Vagina (tissue), 2 donors: ENCODE data around the gene ACR. TPM values are rescaled to one million over a fixed set of nuclear protein-coding genes. Genes with fewer than 3 reads are reported as not detected.
A peak's percentile ranks its signal among the peaks of the same experiment; 100 is the strongest.

Source experiments
- DNase-seq, 2 donors: peaks; one replicate each; pipeline ENCODE4 v3.0.0-alpha.2; 2017; ENCODE audit errors: extremely low spot score in 2 of 2
- H3K27ac ChIP-seq: fragments of 200-600 bp; sonication (generic); one replicate; pipeline ENCODE4 v1.5.1; 2019
- H3K27me3 ChIP-seq: fragments of 200-600 bp; sonication (generic); one replicate; pipeline ENCODE4 v1.5.1; 2019
- H3K36me3 ChIP-seq, 2 donors: fragments of 200-600 bp; sonication (generic); one replicate each; pipeline ENCODE4 v1.5.1; 2017 to 2019
- H3K4me1 ChIP-seq: fragments of 200-600 bp; sonication (generic); one replicate; pipeline ENCODE4 v1.5.1; 2019
- H3K4me3 ChIP-seq, 2 donors: fragments of 200-600 bp; sonication (generic); 1 replicate in 1 of 2; 2 replicates in 1 of 2; pipeline ENCODE4 v1.5.1; 2016 to 2019
- H3K9me3 ChIP-seq: fragments of 200-600 bp; sonication (generic); one replicate; pipeline ENCODE4 v1.5.1; 2019
- CTCF ChIP-seq, 3 experiments: fragments of 450-650 bp in 2 of 3; fragments of 200-600 bp in 1 of 3; sonication (generic) in 1 of 3; IDR thresholded peaks; one replicate each; pipeline ENCODE4 v1.5.1; 2017 to 2019; ENCODE audit warnings: antibody characterized with exemption in 3 of 3, mild to moderate bottlenecking in 2 of 3, moderate library complexity in 2 of 3
- POLR2A ChIP-seq, 2 donors: fragments of 450-650 bp; IDR thresholded peaks; one replicate each; pipeline ENCODE4 v1.6.1; 2017; ENCODE audit warnings: antibody characterized with exemption in 2 of 2, mild to moderate bottlenecking in 2 of 2, moderate library complexity in 2 of 2
- POLR2AphosphoS5 ChIP-seq, 2 donors: sonication (generic); formaldehyde crosslinking; IDR thresholded peaks; one replicate each; pipeline ENCODE4 v1.9.0; 2017; ENCODE audit warnings: antibody characterized with exemption in 2 of 2, mild to moderate bottlenecking in 2 of 2, low read depth in 1 of 2; ENCODE audit not compliant: insufficient read depth in 1 of 2
- intact Hi-C: fragments of 100-400 bp; cut with DNase I; formaldehyde crosslinking; loops from one replicate; pipeline ENCODE4 v1.15.1; 2023
- total RNA-seq: library from RNA; depleted of rRNA; stranded (reverse); fragments of >200 nt; gene quantifications from one replicate; pipeline ENCODE4 v1.2.3, GENCODE V29; 2016

ACR gene
- not detected for total RNA-seq

- no peaks in the 10 kb centered on the region for H3K9me3 ChIP-seq
- no peak within 1 kb of the TSS for H3K27ac ChIP-seq
- no peaks in the 10 kb centered on the region for H3K27me3 ChIP-seq
- no peak for TF ChIP-seq POLR2AphosphoS5 (IDR thresholded peaks at IDR 0.05; ENCODE audit: insufficient read depth in 1 of 2, low read depth in 1 of 2)
- no peak for TF ChIP-seq CTCF (IDR thresholded peaks at IDR 0.05)
- no peak for TF ChIP-seq POLR2A (IDR thresholded peaks at IDR 0.05)
- H3K4me3 ChIP-seq, result no peak within 1 kb of the TSS
- H3K36me3 ChIP-seq, result no peaks in the 10 kb centered on the region
- intact Hi-C loops, result no loop called here
- no peaks in the 10 kb centered on the region for H3K4me1 ChIP-seq
- no peak for DNase-seq
Observed at GRCh38 chr22:50737728-50738648, at the start of gene ACR. ACR (plus strand) TSS chr22:50738204; CDS start chr22:50738236, 32 bp downstream.

- H3K36me3 ChIP-seq, result no peaks in the 10 kb centered on the region
- no peaks in the 10 kb centered on the region for H3K27me3 ChIP-seq
- no peaks in the 10 kb centered on the region for H3K4me1 ChIP-seq
- H3K27ac ChIP-seq, result no peak overlapping the region
- no peaks in the 10 kb centered on the region for H3K9me3 ChIP-seq
- intact Hi-C loops, result no loop called here
- no peak overlapping the region for H3K4me3 ChIP-seq
- DNase-seq, result peak in 1 of 2 donors; percentile 55
- no peak for TF ChIP-seq CTCF (IDR thresholded peaks at IDR 0.05)
- no peak for TF ChIP-seq POLR2A (IDR thresholded peaks at IDR 0.05)
- TF ChIP-seq POLR2AphosphoS5 (IDR thresholded peaks at IDR 0.05; ENCODE audit: insufficient read depth in 1 of 2, low read depth in 1 of 2), result no peak
Observed at GRCh38 chr22:50688448-50688847, 49.6 kb upstream of the ACR start.

DNA sequence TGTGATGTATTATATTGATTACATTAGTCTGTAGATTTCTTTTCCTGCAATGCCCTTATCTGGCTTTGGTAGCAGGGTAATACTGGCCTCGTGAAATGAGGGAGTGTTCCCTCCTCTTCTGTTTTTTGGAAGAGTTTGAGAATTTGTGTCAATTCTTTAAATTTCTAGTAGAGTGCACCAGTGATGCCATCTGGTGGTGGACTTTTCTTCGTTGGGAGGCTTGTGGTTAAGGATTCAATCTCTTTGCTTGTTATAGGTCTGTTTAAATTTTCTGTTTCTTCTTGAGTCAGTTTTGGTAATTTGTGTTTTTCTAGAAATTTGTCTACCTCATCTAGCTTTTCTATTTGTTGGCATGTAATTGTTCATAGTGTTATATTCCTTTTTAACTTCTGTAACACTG, 46.5 kb upstream of the ACR start:
- DNase-seq, result no peak
- Histone ChIP-seq H3K4me3 (no peak overlapping the region), H3K4me1 (peaks cover 11% of the 10 kb centered on the region), H3K27ac (no peak overlapping the region), H3K27me3 (no peaks in the 10 kb centered on the region), H3K9me3 (no peaks in the 10 kb centered on the region), H3K36me3 (no peaks in the 10 kb centered on the region)
- intact Hi-C loops, result no loop called here
- TF ChIP-seq POLR2AphosphoS5 (IDR thresholded peaks at IDR 0.05; ENCODE audit: insufficient read depth in 1 of 2, low read depth in 1 of 2) (no peak), CTCF (IDR thresholded peaks at IDR 0.05) (no peak), POLR2A (IDR thresholded peaks at IDR 0.05) (no peak)

DNA sequence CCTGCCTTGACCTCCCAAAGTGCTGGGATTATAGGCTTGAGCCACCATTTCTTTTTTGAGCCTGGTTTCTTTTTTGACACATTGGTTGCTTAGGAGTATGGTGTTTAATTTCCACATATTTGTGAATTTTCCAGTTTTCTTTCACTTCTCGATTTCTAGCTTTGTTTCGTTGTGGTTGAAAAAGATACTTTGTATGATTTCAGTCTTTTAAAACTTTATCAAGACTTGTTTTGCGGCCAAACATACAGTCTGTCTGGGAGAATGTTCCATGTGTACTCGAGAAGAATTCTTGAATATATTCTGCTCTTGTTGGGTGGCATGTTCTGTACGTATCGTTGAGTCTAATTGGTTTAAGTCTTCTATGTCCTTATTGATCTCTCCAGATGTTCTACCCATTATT, 44.5 kb upstream of the ACR start:
- Histone ChIP-seq H3K27me3 (no peaks in the 10 kb centered on the region), H3K4me1 (peaks cover 26% of the 10 kb centered on the region), H3K9me3 (no peaks in the 10 kb centered on the region), H3K27ac (no peak overlapping the region), H3K36me3 (no peaks in the 10 kb centered on the region), H3K4me3 (no peak overlapping the region)
- intact Hi-C loops, result no loop called here
- DNase-seq, result no peak
- no peak for TF ChIP-seq POLR2AphosphoS5 (IDR thresholded peaks at IDR 0.05; ENCODE audit: insufficient read depth in 1 of 2, low read depth in 1 of 2)

GRCh38 chr22:50694099-50694605, 43.9 kb upstream of the ACR start:
- intact Hi-C loops, result no loop called here
- H3K9me3 ChIP-seq, result no peaks in the 10 kb centered on the region
- no peaks in the 10 kb centered on the region for H3K36me3 ChIP-seq
- DNase-seq, result no peak
- TF ChIP-seq POLR2A (IDR thresholded peaks at IDR 0.05) (no peak), CTCF (IDR thresholded peaks at IDR 0.05) (no peak), POLR2AphosphoS5 (IDR thresholded peaks at IDR 0.05; ENCODE audit: insufficient read depth in 1 of 2, low read depth in 1 of 2) (no peak)
- no peaks in the 10 kb centered on the region for H3K27me3 ChIP-seq
- no peak overlapping the region for H3K27ac ChIP-seq
- H3K4me3 ChIP-seq, result no peak overlapping the region
- H3K4me1 ChIP-seq, result peaks cover 32% of the 10 kb centered on the region
